Subcutaneous abdominal adipose tissue (tissue), 5 donors: ENCODE results near the gene CPA1.

Source experiments
- H3K27ac ChIP-seq: one replicate; pipeline ENCODE4 v1.7.0; 2013; ENCODE audit warnings: low read depth, mild to moderate bottlenecking, inconsistent platforms, low read length, moderate library complexity
- H3K27me3 ChIP-seq, 5 donors: one replicate each; pipeline ENCODE4 v1.7.0; 2013; ENCODE audit warnings: low read length in 5 of 5, inconsistent platforms in 1 of 5; ENCODE audit not compliant: control insufficient read depth in 5 of 5, insufficient read depth in 4 of 5
- H3K36me3 ChIP-seq, 5 donors: one replicate each; pipeline ENCODE4 v1.7.0; 2013; ENCODE audit warnings: low read length in 5 of 5; ENCODE audit not compliant: control insufficient read depth in 5 of 5, insufficient read depth in 5 of 5
- H3K4me1 ChIP-seq, 5 donors: one replicate each; pipeline ENCODE4 v1.7.0; 2013; ENCODE audit warnings: low read length in 5 of 5, mild to moderate bottlenecking in 3 of 5, moderate library complexity in 1 of 5; ENCODE audit not compliant: control insufficient read depth in 5 of 5, insufficient read depth in 5 of 5
- H3K4me3 ChIP-seq, 5 donors: one replicate each; pipeline ENCODE4 v1.7.0; 2013; ENCODE audit warnings: low read length in 5 of 5, low read depth in 1 of 5
- H3K9ac ChIP-seq, 5 donors: one replicate each; pipeline ENCODE4 v1.7.0; 2013; ENCODE audit warnings: low read length in 5 of 5, mild to moderate bottlenecking in 4 of 5, moderate library complexity in 3 of 5
- H3K9me3 ChIP-seq, 5 donors: one replicate each; pipeline ENCODE4 v1.7.0; 2013; ENCODE audit warnings: low read length in 5 of 5; ENCODE audit not compliant: control insufficient read depth in 5 of 5
- donor health status: healthy.
- donor health status: healthy.
- donor health status: healthy.
- donor health status: healthy.
- donor health status: healthy.

CPA1 gene

GRCh38 chr7:130345136-130345535, 35.2 kb upstream of the CPA1 start:
- Histone ChIP-seq H3K4me3 (peak overlapping the region in 1 of 5 donors; percentile 40), H3K9me3 (peaks cover 0 to 2% (median 0%) of the 10 kb centered on the region in 5 donors), H3K4me1 (peaks cover 2 to 5% (median 2%) of the 10 kb centered on the region in 5 donors), H3K27me3 (no peaks in the 10 kb centered on the region), H3K9ac (no peak overlapping the region), H3K27ac (no peak overlapping the region), H3K36me3 (no peaks in the 10 kb centered on the region)

GRCh38 chr7:130345725-130346124, 34.6 kb upstream of the CPA1 start:
- Histone ChIP-seq H3K4me1 (peaks cover 7 to 11% (median 8%) of the 10 kb centered on the region in 5 donors), H3K9me3 (peaks cover 0 to 2% (median 0%) of the 10 kb centered on the region in 5 donors), H3K27me3 (no peaks in the 10 kb centered on the region), H3K36me3 (no peaks in the 10 kb centered on the region), H3K4me3 (no peak overlapping the region), H3K9ac (no peak overlapping the region), H3K27ac (no peak overlapping the region)

GRCh38 chr7:130346177-130346905, 34.0 kb upstream of the CPA1 start:
- H3K27me3 ChIP-seq, result no peaks in the 10 kb centered on the region
- no peak overlapping the region for H3K9ac ChIP-seq
- peaks cover 0 to 2% (median 0%) of the 10 kb centered on the region in 5 donors for H3K9me3 ChIP-seq
- H3K4me1 ChIP-seq, result peaks cover 11 to 17% (median 14%) of the 10 kb centered on the region in 5 donors
- H3K36me3 ChIP-seq, result no peaks in the 10 kb centered on the region
- H3K27ac ChIP-seq, result no peak overlapping the region
- H3K4me3 ChIP-seq, result no peak overlapping the region

- Histone ChIP-seq H3K9me3 (peaks cover 0 to under 1% (median 0%) of the 10 kb centered on the region in 5 donors), H3K36me3 (no peaks in the 10 kb centered on the region), H3K4me3 (no peak overlapping the region), H3K27me3 (no peaks in the 10 kb centered on the region), H3K4me1 (peaks cover 14 to 23% (median 20%) of the 10 kb centered on the region in 5 donors), H3K9ac (no peak overlapping the region), H3K27ac (no peak overlapping the region)
Measured at GRCh38 chr7:130346941-130347340, 33.4 kb upstream of the CPA1 start.

GRCh38 chr7:130349911-130350782, 30.1 kb upstream of the CPA1 start:
- Histone ChIP-seq H3K9me3 (no peaks in the 10 kb centered on the region), H3K4me1 (peaks cover 16 to 42% (median 30%) of the 10 kb centered on the region in 5 donors), H3K27ac (peak overlapping the region; percentile 84), H3K36me3 (no peaks in the 10 kb centered on the region), H3K9ac (peak overlapping the region in 3 of 5 donors; percentile 20 to 26 (median 24)), H3K27me3 (no peaks in the 10 kb centered on the region), H3K4me3 (peak overlapping the region in 2 of 5 donors; percentile 0 to 42)

- Histone ChIP-seq H3K9ac (peak overlapping the region; percentile 20 to 63 (median 24)), H3K27ac (peak overlapping the region; percentile 84), H3K9me3 (no peaks in the 10 kb centered on the region), H3K4me1 (peaks cover 21 to 50% (median 37%) of the 10 kb centered on the region in 5 donors), H3K27me3 (no peaks in the 10 kb centered on the region), H3K4me3 (peak overlapping the region in 1 of 5 donors; percentile 0), H3K36me3 (no peaks in the 10 kb centered on the region)
Measured at GRCh38 chr7:130350945-130351790, 29.1 kb upstream of the CPA1 start.

GRCh38 chr7:130351791-130352090, 28.6 kb upstream of the CPA1 start:
- Histone ChIP-seq H3K4me3 (no peak overlapping the region), H3K9ac (no peak overlapping the region)

GRCh38 chr7:130352194-130353074, 27.9 kb upstream of the CPA1 start:
- Histone ChIP-seq H3K4me1 (peaks cover 27 to 62% (median 45%) of the 10 kb centered on the region in 5 donors), H3K4me3 (no peak overlapping the region), H3K9ac (peak overlapping the region in 1 of 5 donors; percentile 69)

More at GRCh38 chr7:130351791-130352090, 28.6 kb upstream of the CPA1 start:
- no peaks in the 10 kb centered on the region for H3K9me3 ChIP-seq
- H3K27me3 ChIP-seq, result no peaks in the 10 kb centered on the region
- peak overlapping the region; percentile 84 for H3K27ac ChIP-seq
- peaks cover 27 to 55% (median 42%) of the 10 kb centered on the region in 5 donors for H3K4me1 ChIP-seq
- no peaks in the 10 kb centered on the region for H3K36me3 ChIP-seq

GRCh38 chr7:130353196-130353595, 27.1 kb upstream of the CPA1 start:
- no peaks in the 10 kb centered on the region for H3K36me3 ChIP-seq
- H3K27ac ChIP-seq, result peak overlapping the region; percentile 54
- no peaks in the 10 kb centered on the region for H3K9me3 ChIP-seq
- no peaks in the 10 kb centered on the region for H3K27me3 ChIP-seq
- H3K4me3 ChIP-seq, result no peak overlapping the region
- peaks cover 27 to 66% (median 45%) of the 10 kb centered on the region in 5 donors for H3K4me1 ChIP-seq
- peak overlapping the region in 1 of 5 donors; percentile 69 for H3K9ac ChIP-seq

More at GRCh38 chr7:130352194-130353074, 27.9 kb upstream of the CPA1 start:
- Histone ChIP-seq H3K27ac (peak overlapping the region; percentile 84), H3K36me3 (no peaks in the 10 kb centered on the region), H3K27me3 (no peaks in the 10 kb centered on the region), H3K9me3 (no peaks in the 10 kb centered on the region)
